K562 (cell line): ENCODE results near the gene PRPF6. TPM values are rescaled to one million over a fixed set of nuclear protein-coding genes. Genes with fewer than 3 reads are reported as not detected.
A peak's percentile ranks its signal among the peaks of the same experiment; 100 is the strongest.

Source experiments
- CBX1 ChIP-seq: sonication (generic); IDR thresholded peaks from 2 replicates; pipeline ENCODE4 v1.6.1; 2016; ENCODE audit warnings: antibody characterized with exemption, low read depth, mild to moderate bottlenecking
- CTBP1 ChIP-seq: fragments of 450-650 bp; IDR thresholded peaks from 2 replicates; pipeline ENCODE4 v1.6.1; 2016; ENCODE audit warnings: borderline replicate concordance
- CXXC5 ChIP-seq: fragments of 250-450 bp; sonication (Bioruptor Pico); IDR thresholded peaks from 2 replicates; pipeline ENCODE4 v1.8.0; 2022; ENCODE audit warnings: inconsistent platforms, mild to moderate bottlenecking, moderate library complexity
- ELF1 ChIP-seq: fragments of 200-800 bp; sonication (Bioruptor generic); IDR thresholded peaks from 2 replicates; pipeline ENCODE4 v1.6.1; 2016; ENCODE audit warnings: missing genetic modification characterization, missing compliant biosample characterization
- GTF2B ChIP-seq: IDR thresholded peaks from 2 replicates; pipeline ENCODE4 v1.6.1; 2011; ENCODE audit not compliant: insufficient read length; ENCODE audit errors: extremely low read depth
- MEIS2 ChIP-seq: fragments of 450-650 bp; IDR thresholded peaks from 2 replicates; pipeline ENCODE4 v1.6.1; 2014; ENCODE audit warnings: mild to moderate bottlenecking; ENCODE audit not compliant: partially characterized antibody
- MTA2 ChIP-seq: fragments of 450-650 bp; IDR thresholded peaks from 2 replicates; pipeline ENCODE4 v1.6.1; 2016; ENCODE audit warnings: low read depth
- MTF1 ChIP-seq: fragments of 250-450 bp; sonication (Bioruptor Pico); IDR thresholded peaks from 2 replicates; pipeline ENCODE4 v1.9.0; 2021; ENCODE audit warnings: moderate library complexity, mild to moderate bottlenecking, inconsistent platforms, borderline replicate concordance
- NONO ChIP-seq, 2 experiments: fragments of 200-400 bp in 1 of 2; fragments of 450-650 bp in 1 of 2; formaldehyde crosslinking in 1 of 2; IDR thresholded peaks; 2 replicates each; pipeline ENCODE4 v1.6.1; 2017; ENCODE audit warnings: low read depth in 2 of 2, mild to moderate bottlenecking in 2 of 2, moderate library complexity in 2 of 2, low read length in 1 of 2
- PCBP1 ChIP-seq: fragments of 200-400 bp; formaldehyde crosslinking; IDR thresholded peaks from 2 replicates; pipeline ENCODE4 v1.6.1; 2018; ENCODE audit warnings: mild to moderate bottlenecking, low read depth, low read length; ENCODE audit not compliant: poor library complexity, severe bottlenecking
- POLR2A ChIP-seq: fragments of 450-650 bp; conservative IDR thresholded peaks from 2 replicates; pipeline ENCODE4 v1.6.1; 2016
- POLR2G ChIP-seq: fragments of 200-400 bp; formaldehyde crosslinking; IDR thresholded peaks from 2 replicates; pipeline ENCODE4 v1.6.1; 2017; ENCODE audit warnings: low read depth, mild to moderate bottlenecking, antibody characterized with exemption, low read length, moderate library complexity
- POU5F1 ChIP-seq: fragments of 150-350 bp; IDR thresholded peaks from 2 replicates; pipeline ENCODE4 v1.6.1; 2014; ENCODE audit warnings: borderline replicate concordance, low read length, low read depth, mild to moderate bottlenecking; ENCODE audit not compliant: partially characterized antibody
- RBBP5 ChIP-seq: fragments of 200-600 bp; sonication (generic); IDR thresholded peaks from 2 replicates; pipeline ENCODE4 v1.6.1; 2012; ENCODE audit warnings: borderline replicate concordance, mild to moderate bottlenecking, low read length, control low read depth, inconsistent platforms; ENCODE audit not compliant: insufficient read depth, poor library complexity, severe bottlenecking
- RBFOX2 ChIP-seq: fragments of 200-400 bp; formaldehyde crosslinking; IDR thresholded peaks from 2 replicates; pipeline ENCODE4 v1.6.1; 2017; ENCODE audit warnings: low read depth, mild to moderate bottlenecking, low read length, moderate library complexity
- SMARCA5 ChIP-seq: fragments of 450-650 bp; IDR thresholded peaks from 2 replicates; pipeline ENCODE4 v1.6.1; 2016
- SRSF7 ChIP-seq: fragments of 200-400 bp; formaldehyde crosslinking; optimal IDR thresholded peaks from 2 replicates; pipeline ENCODE3; 2017; ENCODE audit warnings: mild to moderate bottlenecking, low read depth, low read length
- TAF1 ChIP-seq: IDR thresholded peaks from 2 replicates; pipeline ENCODE4 v1.6.1; 2011; ENCODE audit warnings: mild to moderate bottlenecking, low read length, moderate library complexity; ENCODE audit not compliant: insufficient read depth, control insufficient read depth, severe bottlenecking; ENCODE audit errors: extremely low read depth
- TFAP4 ChIP-seq: sonication (generic); formaldehyde crosslinking; IDR thresholded peaks from 2 replicates; pipeline ENCODE4 v1.8.0; 2022; ENCODE audit warnings: missing genetic modification reagents, mild to moderate bottlenecking, moderate library complexity, borderline replicate concordance
- ZBTB11 ChIP-seq, 3 experiments: fragments of 200-800 bp in 1 of 3; fragments of 250-450 bp in 1 of 3; fragments of 450-650 bp in 1 of 3; sonication (Bioruptor Pico) in 1 of 3; sonication (Bioruptor generic) in 1 of 3; formaldehyde crosslinking in 1 of 3; IDR thresholded peaks; 2 replicates each; pipeline versions ENCODE4 v1.6.1 to v1.8.0; 2016 to 2022; ENCODE audit warnings: mild to moderate bottlenecking in 2 of 3, missing genetic modification characterization in 2 of 3, missing compliant biosample characterization in 1 of 3, moderate library complexity in 1 of 3
- ZNF707 ChIP-seq: fragments of 250-450 bp; sonication (Bioruptor Pico); conservative IDR thresholded peaks from 2 replicates; pipeline ENCODE4 v1.8.0; 2022; ENCODE audit warnings: inconsistent platforms, mild to moderate bottlenecking, moderate library complexity
- ZNF75A ChIP-seq: fragments of 450-650 bp; formaldehyde crosslinking; IDR thresholded peaks from 2 replicates; pipeline ENCODE4 v1.4.0; 2020; ENCODE audit warnings: mild to moderate bottlenecking
- polyA plus RNA-seq, 8 experiments: library from polyadenylated mRNA; depleted of rRNA in 4 of 8; stranded (reverse) in 5 of 8; unstranded in 3 of 8; fragments of >200 nt; fragmentation: Nextera tagmentation in 2 of 8; fragmentation: Illumina TruSeq in 1 of 8; extraction: Ambion mirVana in 2 of 8; extraction: Trizol in 1 of 8; gene quantifications; 2 replicates each; pipeline versions ENCODE4 v1.2.1 to v1.2.3, GENCODE V29; 2011 to 2014; ENCODE audit warnings: inconsistent platforms in 1 of 8, missing spikeins in 1 of 8
- total RNA-seq, 7 experiments: library from RNA; depleted of rRNA in 6 of 7; stranded (reverse); fragments of >200 nt in 6 of 7; fragmentation: Illumina TruSeq in 2 of 7; extraction: Trizol in 2 of 7; gene quantifications; 2 replicates each; pipeline versions ENCODE4 v1.2.1 to v1.2.3, GENCODE V29; 2011 to 2021; ENCODE audit warnings: low replicate concordance in 1 of 7

Gene PRPF6
- total and polyA plus RNA-seq, 9 of the 15 experiments (the other 6 are each of a cell fraction or from before 2014, with no cell fraction given): 4.2 to 83.2 (median 59.9) TPM

- TF ChIP-seq GTF2B (no peak), TAF1 (peak; percentile 22), MEIS2 (peak; percentile 33), TFAP4 (0 out of 2 replicates have a peak, but pooled peaks have one; percentile 25), CBX1 (0 out of 2 replicates have a peak, but pooled peaks have one; percentile 57), CXXC5 (CRISPR knock-in tag) (peak; percentile 79), RBFOX2 (peak; percentile 66), NONO (IDR thresholded peaks at IDR 0.05; ENCODE audit: low read depth in 2 of 2, low read length in 1 of 2) (peak in 1 of 2 experiments; percentile 59; a peak in 1 of 4 replicates), ZNF75A (CRISPR knock-in tag) (no peak), RBBP5 (peak; percentile 37), ZBTB11 (CRISPR knock-in tag; IDR thresholded peaks at IDR 0.05) (peak in 1 of 3 experiments; percentile 44; a peak in 2 of 6 replicates), PCBP1 (peak; percentile 71), POLR2A (peak; percentile 63), ELF1 (peak; percentile 86), SMARCA5 (peak; percentile 78; the same call in 1 of the 2 replicates), ZNF707 (CRISPR knock-in tag) (no peak), SRSF7 (no peak), POU5F1 (no peak), CTBP1 (peak; percentile 73; the same call in 1 of the 2 replicates), POLR2G (peak; percentile 79), MTA2 (no peak), MTF1 (CRISPR knock-in tag) (no peak)
Observed at GRCh38 chr20:64079273-64080012, 98.5 kb downstream of the PRPF6 start, which contains the start of gene RGS19 (continued).
